Lower lobe of right lung (tissue), 2 donors: ENCODE results near the gene GPRC5A. TPM values are rescaled to one million over a fixed set of nuclear protein-coding genes. Genes with fewer than 3 reads are reported as not detected.

Source experiments
- ATAC-seq, 2 donors: fragments of 200-7000 bp; cut with Tn5 transposase; one replicate each; pipeline ENCODE4 v1.9.1; 2020 to 2022; ENCODE audit warnings: mild to moderate bottlenecking in 2 of 2, moderate library complexity in 2 of 2
- DNase-seq: peaks from one replicate; pipeline ENCODE4 v3.0.0-alpha.2; 2020
- H3K27ac ChIP-seq: fragments of 200-600 bp; one replicate; pipeline ENCODE4 v1.8.0; 2022
- H3K27me3 ChIP-seq: fragments of 200-600 bp; one replicate; pipeline ENCODE4 v1.8.0; 2022; ENCODE audit warnings: low read depth
- H3K36me3 ChIP-seq: fragments of 200-600 bp; one replicate; pipeline ENCODE4 v1.8.0; 2022; ENCODE audit warnings: mild to moderate bottlenecking
- H3K4me1 ChIP-seq: fragments of 200-600 bp; one replicate; pipeline ENCODE4 v1.8.0; 2022
- H3K4me3 ChIP-seq: fragments of 200-600 bp; one replicate; pipeline ENCODE4 v1.8.0; 2022; ENCODE audit warnings: mild to moderate bottlenecking
- H3K9me3 ChIP-seq: fragments of 200-600 bp; one replicate; pipeline ENCODE4 v1.8.0; 2022
- intact Hi-C: fragments of 100-400 bp; cut with DNase I; formaldehyde crosslinking; loops from one replicate; pipeline ENCODE4 v1.11.0; 2022
- total RNA-seq: library from RNA; stranded (reverse); fragmentation: NEBNext Ultra II Directional; extraction: Animal tissue kit (Norgen Biotek cat#: 25700); gene quantifications from one replicate; pipeline ENCODE4 v1.2.1, GENCODE V29; 2021
- TF ChIP-seq, protein P1 (sequence below): fragments of 200-600 bp; IDR thresholded peaks from one replicate; pipeline ENCODE4 v1.8.0; 2022; ENCODE audit warnings: antibody characterized with exemption, mild to moderate bottlenecking
- donor health status: DM: no; HTN: yes; CAD: no; lungs with severe emphysema.

Gene GPRC5A
- total RNA-seq, 1 donor from 2014 or later: 482 TPM

DNA sequence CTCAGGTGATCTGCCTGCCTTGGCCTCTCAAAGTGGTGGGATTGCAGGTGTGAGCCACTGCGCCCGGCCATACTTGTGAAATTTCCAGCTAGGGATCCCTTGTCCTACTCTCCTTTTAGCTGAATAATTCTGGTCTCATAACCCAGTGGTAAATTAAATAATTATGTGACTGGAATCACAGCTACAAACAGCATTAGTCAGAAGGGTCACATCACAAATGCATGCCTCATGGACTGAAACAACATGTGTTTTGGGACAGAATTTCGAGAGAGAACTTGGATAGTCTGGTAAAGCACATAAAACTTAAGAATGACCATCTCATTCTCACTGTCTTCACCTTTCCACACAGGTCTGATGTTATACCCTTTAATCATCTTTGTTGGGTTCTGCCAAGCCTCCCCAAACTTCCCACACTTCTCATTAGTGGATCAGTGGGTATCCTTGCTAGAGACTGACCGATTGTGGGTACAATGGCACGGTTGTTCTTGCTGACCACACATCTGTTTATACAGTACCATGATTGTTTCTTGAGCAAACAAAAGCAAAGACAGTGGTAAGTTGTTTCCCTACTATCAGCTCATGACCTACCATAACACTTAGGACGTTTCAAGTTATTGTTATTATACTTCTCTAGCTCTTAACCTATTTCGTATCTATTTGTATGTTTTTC, 55.5 kb downstream of the GPRC5A start:
- ATAC-seq: no peak
- intact Hi-C loops: no loop called here
- Histone ChIP-seq H3K36me3 (no peaks in the 10 kb centered on the region), H3K9me3 (no peaks in the 10 kb centered on the region), H3K4me3 (no peak overlapping the region), H3K4me1 (no peaks in the 10 kb centered on the region), H3K27me3 (no peaks in the 10 kb centered on the region), H3K27ac (no peak overlapping the region)
- DNase-seq: no peak
- TF ChIP-seq, protein P1, sequence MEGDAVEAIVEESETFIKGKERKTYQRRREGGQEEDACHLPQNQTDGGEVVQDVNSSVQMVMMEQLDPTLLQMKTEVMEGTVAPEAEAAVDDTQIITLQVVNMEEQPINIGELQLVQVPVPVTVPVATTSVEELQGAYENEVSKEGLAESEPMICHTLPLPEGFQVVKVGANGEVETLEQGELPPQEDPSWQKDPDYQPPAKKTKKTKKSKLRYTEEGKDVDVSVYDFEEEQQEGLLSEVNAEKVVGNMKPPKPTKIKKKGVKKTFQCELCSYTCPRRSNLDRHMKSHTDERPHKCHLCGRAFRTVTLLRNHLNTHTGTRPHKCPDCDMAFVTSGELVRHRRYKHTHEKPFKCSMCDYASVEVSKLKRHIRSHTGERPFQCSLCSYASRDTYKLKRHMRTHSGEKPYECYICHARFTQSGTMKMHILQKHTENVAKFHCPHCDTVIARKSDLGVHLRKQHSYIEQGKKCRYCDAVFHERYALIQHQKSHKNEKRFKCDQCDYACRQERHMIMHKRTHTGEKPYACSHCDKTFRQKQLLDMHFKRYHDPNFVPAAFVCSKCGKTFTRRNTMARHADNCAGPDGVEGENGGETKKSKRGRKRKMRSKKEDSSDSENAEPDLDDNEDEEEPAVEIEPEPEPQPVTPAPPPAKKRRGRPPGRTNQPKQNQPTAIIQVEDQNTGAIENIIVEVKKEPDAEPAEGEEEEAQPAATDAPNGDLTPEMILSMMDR: no peak

DNA sequence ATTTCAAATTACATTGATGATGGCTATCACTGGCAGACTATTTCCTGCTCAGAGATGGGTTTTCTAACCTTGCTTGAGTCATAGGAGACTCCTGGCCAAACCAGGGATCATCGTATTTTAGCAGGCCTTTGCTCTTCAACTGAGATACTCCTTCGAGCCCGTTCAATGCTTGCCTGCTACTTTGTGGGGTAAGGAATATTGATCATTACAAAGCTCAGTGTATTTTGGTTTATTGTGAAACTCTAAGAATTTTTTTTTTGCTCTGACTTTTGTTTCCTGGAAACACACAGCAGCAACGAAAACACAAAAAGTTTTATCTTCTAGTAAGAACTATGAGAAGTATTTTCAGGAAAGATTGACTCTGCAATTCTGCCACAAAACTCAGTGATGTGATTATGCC, 56.5 kb downstream of the GPRC5A start:
- no peak for DNase-seq
- no peak overlapping the region for H3K27ac ChIP-seq
- H3K9me3 ChIP-seq: no peaks in the 10 kb centered on the region
- no peak for ATAC-seq
- no peaks in the 10 kb centered on the region for H3K27me3 ChIP-seq
- intact Hi-C loops: no loop called here
- no peaks in the 10 kb centered on the region for H3K4me1 ChIP-seq
- H3K4me3 ChIP-seq: no peak overlapping the region
- H3K36me3 ChIP-seq: no peaks in the 10 kb centered on the region
- TF ChIP-seq, protein P1: no peak

DNA sequence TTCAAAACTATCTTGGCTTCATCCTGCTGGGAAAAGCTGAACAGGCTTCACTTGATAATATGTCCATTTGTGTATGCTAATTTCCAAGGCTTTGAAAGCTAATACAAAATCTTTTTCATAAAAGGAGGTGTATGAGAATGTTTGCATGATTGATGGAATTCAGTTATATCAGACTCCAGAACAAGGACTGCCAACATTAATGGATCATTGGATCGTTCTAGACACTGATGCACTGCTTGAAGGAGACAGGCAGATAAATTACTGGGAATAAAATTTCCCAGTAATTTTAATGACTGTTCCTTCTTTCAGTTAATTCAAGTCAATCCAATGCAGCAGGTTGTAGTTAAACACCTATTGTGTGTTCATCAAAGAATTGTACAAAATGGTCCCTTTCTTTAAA, 60.1 kb downstream of the GPRC5A start:
- TF ChIP-seq, protein P1: no peak
- Histone ChIP-seq H3K4me3 (no peak overlapping the region), H3K36me3 (no peaks in the 10 kb centered on the region), H3K27me3 (no peaks in the 10 kb centered on the region), H3K4me1 (no peaks in the 10 kb centered on the region), H3K27ac (no peak overlapping the region), H3K9me3 (no peaks in the 10 kb centered on the region)
- intact Hi-C loops: no loop called here
- ATAC-seq: no peak
- no peak for DNase-seq

DNA sequence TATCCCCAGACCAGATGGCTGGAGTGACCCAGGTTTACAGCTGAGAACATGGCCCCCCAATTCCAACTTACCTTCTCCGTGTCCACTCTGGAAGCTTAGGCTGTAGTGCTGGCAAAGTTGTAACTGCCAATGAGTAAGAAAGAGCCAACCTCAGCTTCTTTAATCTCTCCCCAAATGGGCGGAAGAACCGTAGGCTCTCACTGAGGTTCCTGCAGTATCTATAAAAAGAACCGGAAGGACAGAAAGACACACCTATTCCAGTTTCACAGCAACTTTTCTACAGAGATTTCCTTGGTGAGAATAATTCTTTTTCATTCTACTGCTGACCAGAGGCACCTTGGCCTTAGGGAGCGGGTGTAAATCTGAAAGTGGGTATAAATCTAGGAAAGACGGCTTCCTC, 60.7 kb downstream of the GPRC5A start, which contains the start of gene GPRC5D:
Gene GPRC5D, minus strand, starts transcription at position 135 of the 400 bp plus-strand sequence. CDS start 1,786 bp downstream, outside the sequence.
- intact Hi-C loops: no loop called here
- ATAC-seq (peak in 1 of 2 donors; percentile 9), DNase-seq (no peak)
- Histone ChIP-seq H3K27me3 (no peaks in the 10 kb centered on the region), H3K4me3 (no peak within 1 kb of the TSS), H3K9me3 (no peaks in the 10 kb centered on the region), H3K27ac (no peak within 1 kb of the TSS), H3K36me3 (no peaks in the 10 kb centered on the region), H3K4me1 (no peaks in the 10 kb centered on the region)
- TF ChIP-seq, protein P1: no peak

DNA sequence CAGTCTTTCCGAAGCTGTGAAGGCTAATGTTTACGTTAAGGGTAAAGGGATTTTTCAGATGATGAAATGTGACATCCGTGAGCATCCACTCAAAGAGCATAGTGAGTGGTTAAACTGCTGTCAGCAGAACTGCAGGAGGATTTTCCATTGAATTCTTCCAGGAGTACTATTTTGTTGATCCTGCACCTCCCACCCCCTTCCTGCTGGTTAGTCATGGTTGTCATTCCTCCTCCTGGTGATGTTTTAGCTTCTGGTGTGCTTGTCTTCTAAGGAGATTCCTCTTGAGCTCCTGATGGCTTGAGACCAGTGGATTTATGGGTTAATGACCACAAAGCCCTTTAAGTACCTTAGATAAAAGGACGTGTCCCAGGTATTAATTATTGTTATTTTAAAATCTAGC, 63.0 kb downstream of the GPRC5A start:
- Histone ChIP-seq H3K27ac (no peak overlapping the region), H3K27me3 (no peaks in the 10 kb centered on the region), H3K4me3 (no peak overlapping the region), H3K36me3 (no peaks in the 10 kb centered on the region), H3K4me1 (no peaks in the 10 kb centered on the region), H3K9me3 (no peaks in the 10 kb centered on the region)
- TF ChIP-seq, protein P1: no peak
- ATAC-seq (no peak), DNase-seq (no peak)
- intact Hi-C loops: no loop called here
